Natural killer cell (primary cell): ENCODE measurements around the gene PTPRB. TPM values are rescaled to one million over a fixed set of nuclear protein-coding genes. Genes with fewer than 3 reads are reported as not detected.

Experiments used
- ATAC-seq, 3 donors: fragments of 150-1000 bp in 2 of 3; fragments of 200-7000 bp in 1 of 3; cut with Tn5 transposase; 1 replicate in 1 of 3; 2 replicates in 2 of 3; pipeline ENCODE4 v1.10.0; 2021; ENCODE audit warnings: mild to moderate bottlenecking in 2 of 3, moderate library complexity in 2 of 3
- DNase-seq, 2 donors: peaks; one replicate each; pipeline versions ENCODE4 v3.0.0 to v3.0.0-alpha.2; 2013 to 2021; ENCODE audit warnings: mixed read lengths in 1 of 2
- H3K27ac ChIP-seq: one replicate; pipeline ENCODE4 v1.5.1; 2013; ENCODE audit warnings: mild to moderate bottlenecking, low read length
- H3K27me3 ChIP-seq: one replicate; pipeline ENCODE4 v1.6.1; 2013; ENCODE audit warnings: low read length; ENCODE audit not compliant: control insufficient read depth, insufficient read depth
- H3K36me3 ChIP-seq: one replicate; pipeline ENCODE4 v1.6.1; 2013; ENCODE audit warnings: low read length; ENCODE audit not compliant: control insufficient read depth, insufficient read depth
- H3K4me1 ChIP-seq: one replicate; pipeline ENCODE4 v1.6.1; 2013; ENCODE audit warnings: low read length; ENCODE audit not compliant: control insufficient read depth, insufficient read depth
- H3K4me3 ChIP-seq: one replicate; pipeline ENCODE4 v1.5.1; 2013; ENCODE audit warnings: low read length
- H3K9me3 ChIP-seq: one replicate; pipeline ENCODE4 v1.6.1; 2013; ENCODE audit warnings: low read length; ENCODE audit not compliant: control insufficient read depth, insufficient read depth
- H3K27ac Mint-ChIP-seq, 2 donors: one replicate each; pipeline ENCODE4 v1.8.0; 2022; ENCODE audit warnings: mild to moderate bottlenecking in 2 of 2, mixed read lengths in 2 of 2, moderate library complexity in 1 of 2
- H3K27me3 Mint-ChIP-seq, 2 donors: one replicate each; pipeline ENCODE4 v1.8.0; 2022; ENCODE audit warnings: low read depth in 2 of 2, mixed read lengths in 2 of 2
- H3K36me3 Mint-ChIP-seq: one replicate; pipeline ENCODE4 v1.8.0; 2022; ENCODE audit warnings: mixed read lengths
- H3K4me1 Mint-ChIP-seq, 2 donors: one replicate each; pipeline ENCODE4 v1.8.0; 2022; ENCODE audit warnings: mixed read lengths in 2 of 2
- H3K4me3 Mint-ChIP-seq: one replicate; pipeline ENCODE4 v1.8.0; 2022; ENCODE audit warnings: mild to moderate bottlenecking, moderate library complexity, mixed read lengths
- H3K9me3 Mint-ChIP-seq, 2 donors: one replicate each; pipeline ENCODE4 v1.8.0; 2022; ENCODE audit warnings: mixed read lengths in 2 of 2
- CTCF ChIP-seq: fragments of 200-600 bp; IDR thresholded peaks from one replicate; pipeline ENCODE4 v1.8.0; 2022; ENCODE audit warnings: antibody characterized with exemption
- whole genome bisulfite sequencing: methylation state at CpG from one replicate; pipeline ENCODE4 v1.1.7; 2013; ENCODE audit warnings: missing lambda C conversion rate; ENCODE audit not compliant: insufficient coverage; 5-methylcytosine and 5-hydroxymethylcytosine counted together
- intact Hi-C: fragments of 100-400 bp; cut with micrococcal nuclease; formaldehyde crosslinking; loops from one replicate; pipeline ENCODE4 v1.14.2; 2022
- total RNA-seq, 4 donors: library from RNA; stranded (reverse); fragments of 120-200 nt in 1 of 4; gene quantifications; one replicate each; pipeline versions ENCODE4 v1.2.3 to v1.2.4, GENCODE V29; 2013 to 2022

The PTPRB gene
- total RNA-seq, 3 donors from 2014 or later (not counting 1 experiment from before 2014, with no cell fraction given): 2.3 to 7.8 (median 5.5) TPM

GRCh38 chr12:70486588-70486987 is 150.6 kb downstream of the PTPRB start:
- no peak for ATAC-seq
- Mint-ChIP-seq H3K9me3 (no peaks in the 10 kb centered on the region), H3K4me1 (no peaks in the 10 kb centered on the region), H3K27me3 (peaks cover 9 to 22% of the 10 kb centered on the region in 2 donors), H3K4me3 (no peak overlapping the region), H3K27ac (no peak overlapping the region), H3K36me3 (no peaks in the 10 kb centered on the region)
- Histone ChIP-seq H3K27me3 (no peaks in the 10 kb centered on the region), H3K4me1 (no peaks in the 10 kb centered on the region), H3K4me3 (no peak overlapping the region), H3K36me3 (no peaks in the 10 kb centered on the region), H3K27ac (no peak overlapping the region), H3K9me3 (no peaks in the 10 kb centered on the region)
- WGBS: 66% methylated on average over 2 of the region's 2 CpGs
- intact Hi-C loops: no loop called here
- DNase-seq: no peak
- TF ChIP-seq CTCF: no peak

DNA sequence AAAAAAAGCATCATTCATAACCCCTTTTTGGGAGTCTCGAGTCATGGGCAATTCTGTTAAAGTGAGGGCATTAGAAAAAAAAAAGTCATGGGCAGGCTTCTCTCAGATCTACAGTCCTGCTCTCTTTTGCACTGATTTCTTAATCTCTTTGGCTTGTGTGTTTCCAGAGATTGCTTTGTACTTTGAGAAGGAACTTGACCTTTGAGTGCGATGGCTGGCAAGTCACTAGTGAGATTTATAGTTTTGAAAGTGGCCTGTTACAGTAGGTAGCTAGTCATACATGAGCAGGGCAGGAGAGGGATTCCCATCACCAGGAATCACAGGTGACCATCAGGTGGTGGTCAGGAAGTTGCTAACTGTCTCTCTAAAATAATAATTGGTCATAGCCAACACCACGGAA is 151.5 kb downstream of the PTPRB start:
- H3K27ac Mint-ChIP-seq: no peak overlapping the region
- ATAC-seq: no peak
- H3K9me3 Mint-ChIP-seq: no peaks in the 10 kb centered on the region
- no peaks in the 10 kb centered on the region for H3K4me1 Mint-ChIP-seq
- H3K4me1 ChIP-seq: no peaks in the 10 kb centered on the region
- H3K9me3 ChIP-seq: no peaks in the 10 kb centered on the region
- no peak overlapping the region for H3K27ac ChIP-seq
- no peak overlapping the region for H3K4me3 ChIP-seq
- H3K4me3 Mint-ChIP-seq: no peak overlapping the region
- no peaks in the 10 kb centered on the region for H3K36me3 ChIP-seq
- no peaks in the 10 kb centered on the region for H3K27me3 ChIP-seq
- 100% methylated on average over 3 of the region's 3 CpGs for WGBS
- no peaks in the 10 kb centered on the region for H3K36me3 Mint-ChIP-seq
- intact Hi-C loops: no loop called here
- no peak for TF ChIP-seq CTCF
- DNase-seq: no peak
- H3K27me3 Mint-ChIP-seq: peaks cover 9 to 22% of the 10 kb centered on the region in 2 donors

GRCh38 chr12:70484464-70484863 is 152.8 kb downstream of the PTPRB start:
- H3K9me3 Mint-ChIP-seq: no peaks in the 10 kb centered on the region
- H3K27me3 Mint-ChIP-seq: peaks cover 12 to 27% of the 10 kb centered on the region in 2 donors
- WGBS: 53% methylated on average over 1 of the region's 1 CpG
- Histone ChIP-seq H3K9me3 (no peaks in the 10 kb centered on the region), H3K27me3 (no peaks in the 10 kb centered on the region), H3K4me3 (no peak overlapping the region), H3K36me3 (no peaks in the 10 kb centered on the region), H3K4me1 (no peaks in the 10 kb centered on the region), H3K27ac (no peak overlapping the region)
- H3K4me1 Mint-ChIP-seq: no peaks in the 10 kb centered on the region
- DNase-seq (peak in 1 of 2 donors; percentile 4), ATAC-seq (no peak)
- H3K27ac Mint-ChIP-seq: no peak overlapping the region
- no peaks in the 10 kb centered on the region for H3K36me3 Mint-ChIP-seq
- no peak for TF ChIP-seq CTCF
- intact Hi-C loops: no loop called here
- no peak overlapping the region for H3K4me3 Mint-ChIP-seq

GRCh38 chr12:70482764-70483163 is 154.5 kb downstream of the PTPRB start:
- no peaks in the 10 kb centered on the region for H3K4me1 ChIP-seq
- no peak for TF ChIP-seq CTCF
- H3K36me3 Mint-ChIP-seq: no peaks in the 10 kb centered on the region
- H3K4me3 Mint-ChIP-seq: no peak overlapping the region
- H3K27ac ChIP-seq: no peak overlapping the region
- intact Hi-C loops: no loop called here
- no peaks in the 10 kb centered on the region for H3K9me3 Mint-ChIP-seq
- no peak overlapping the region for H3K4me3 ChIP-seq
- peaks cover 12 to 33% of the 10 kb centered on the region in 2 donors for H3K27me3 Mint-ChIP-seq
- no peaks in the 10 kb centered on the region for H3K27me3 ChIP-seq
- no peak overlapping the region for H3K27ac Mint-ChIP-seq
- ATAC-seq (no peak), DNase-seq (no peak)
- no peaks in the 10 kb centered on the region for H3K4me1 Mint-ChIP-seq
- no peaks in the 10 kb centered on the region for H3K9me3 ChIP-seq
- no peaks in the 10 kb centered on the region for H3K36me3 ChIP-seq
- 38% methylated on average over 1 of the region's 1 CpG for WGBS
